ENCODE measurements around the gene COPS4.
A peak's percentile ranks its signal among the peaks of the same experiment; 100 is the strongest.
"Not testable (repeated sequence)": the region's sequence is repeated elsewhere in the genome, so short reads cannot be mapped to it uniquely, and the experiment has no call there.

Gene COPS4

DNA sequence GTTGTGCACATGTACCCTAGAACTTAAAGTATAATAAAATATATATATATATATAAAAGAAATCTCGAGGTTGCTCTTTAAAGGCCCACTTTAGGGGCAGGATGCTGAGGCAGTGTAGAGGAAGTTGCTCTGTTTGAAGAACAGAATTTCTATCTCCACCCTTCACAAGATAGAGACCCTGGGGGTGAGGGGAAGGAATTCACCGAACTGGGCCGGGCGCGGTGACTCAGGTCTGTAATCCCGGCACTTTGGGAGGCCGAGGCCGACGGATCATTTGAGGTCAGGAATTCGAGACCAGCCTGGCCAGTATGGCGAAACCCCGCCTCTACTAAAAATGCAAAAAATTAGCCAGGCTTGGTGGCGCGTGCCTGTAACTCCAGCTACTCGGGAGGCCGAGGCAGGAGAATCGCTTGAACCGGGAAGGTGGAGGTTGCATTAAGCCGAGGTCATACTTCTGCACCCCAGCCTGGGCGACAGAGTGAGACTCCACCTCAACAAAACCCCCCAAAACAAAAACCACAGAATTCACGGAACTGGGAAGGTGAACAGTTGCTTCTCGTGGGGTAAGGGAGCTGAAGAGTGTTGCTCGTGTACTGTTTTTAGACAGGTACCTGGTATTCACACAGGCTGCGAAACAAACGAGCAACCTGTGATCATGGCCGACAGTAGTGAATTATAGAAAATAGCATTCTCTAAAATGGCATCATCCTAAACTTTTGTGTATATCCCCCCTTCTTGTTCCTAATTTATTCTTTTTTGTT, 73.3 kb downstream of the COPS4 start:
- peak overlapping the region; percentile 76 for H3K4me3 ChIP-seq (replicated peaks; ENCODE audit: low read depth, low read length)

GRCh38 chr4:83109480-83110222, 74.7 kb downstream of the COPS4 start:
- H3K36me3 ChIP-seq (ENCODE audit: control insufficient read depth, insufficient read depth, low read length), result peaks cover 5% of the 10 kb centered on the region
- peak overlapping the region; percentile 76 for H3K4me3 ChIP-seq (replicated peaks; ENCODE audit: low read depth, low read length)
- TF ChIP-seq, protein P1, sequence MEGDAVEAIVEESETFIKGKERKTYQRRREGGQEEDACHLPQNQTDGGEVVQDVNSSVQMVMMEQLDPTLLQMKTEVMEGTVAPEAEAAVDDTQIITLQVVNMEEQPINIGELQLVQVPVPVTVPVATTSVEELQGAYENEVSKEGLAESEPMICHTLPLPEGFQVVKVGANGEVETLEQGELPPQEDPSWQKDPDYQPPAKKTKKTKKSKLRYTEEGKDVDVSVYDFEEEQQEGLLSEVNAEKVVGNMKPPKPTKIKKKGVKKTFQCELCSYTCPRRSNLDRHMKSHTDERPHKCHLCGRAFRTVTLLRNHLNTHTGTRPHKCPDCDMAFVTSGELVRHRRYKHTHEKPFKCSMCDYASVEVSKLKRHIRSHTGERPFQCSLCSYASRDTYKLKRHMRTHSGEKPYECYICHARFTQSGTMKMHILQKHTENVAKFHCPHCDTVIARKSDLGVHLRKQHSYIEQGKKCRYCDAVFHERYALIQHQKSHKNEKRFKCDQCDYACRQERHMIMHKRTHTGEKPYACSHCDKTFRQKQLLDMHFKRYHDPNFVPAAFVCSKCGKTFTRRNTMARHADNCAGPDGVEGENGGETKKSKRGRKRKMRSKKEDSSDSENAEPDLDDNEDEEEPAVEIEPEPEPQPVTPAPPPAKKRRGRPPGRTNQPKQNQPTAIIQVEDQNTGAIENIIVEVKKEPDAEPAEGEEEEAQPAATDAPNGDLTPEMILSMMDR (IDR thresholded peaks at IDR 0.05; ENCODE audit: insufficient read depth, low read length, poor library complexity, severe bottlenecking), result no peak
- H3K27me3 ChIP-seq (replicated peaks; ENCODE audit: control insufficient read depth, insufficient read depth, low read length), result no peaks in the 10 kb centered on the region
- DNase-seq (ENCODE audit: extremely low read depth, insufficient read length), result peak; percentile 74

More for the DNA sequence above, 73.3 kb downstream of the COPS4 start:
- DNase-seq (ENCODE audit: extremely low read depth, insufficient read length), result no peak
- H3K27me3 ChIP-seq (replicated peaks; ENCODE audit: control insufficient read depth, insufficient read depth, low read length), result no peaks in the 10 kb centered on the region
- TF ChIP-seq, protein P1 (IDR thresholded peaks at IDR 0.05; ENCODE audit: insufficient read depth, low read length, poor library complexity, severe bottlenecking), result no peak
- peaks cover 6% of the 10 kb centered on the region for H3K36me3 ChIP-seq (ENCODE audit: control insufficient read depth, insufficient read depth, low read length)

DNA sequence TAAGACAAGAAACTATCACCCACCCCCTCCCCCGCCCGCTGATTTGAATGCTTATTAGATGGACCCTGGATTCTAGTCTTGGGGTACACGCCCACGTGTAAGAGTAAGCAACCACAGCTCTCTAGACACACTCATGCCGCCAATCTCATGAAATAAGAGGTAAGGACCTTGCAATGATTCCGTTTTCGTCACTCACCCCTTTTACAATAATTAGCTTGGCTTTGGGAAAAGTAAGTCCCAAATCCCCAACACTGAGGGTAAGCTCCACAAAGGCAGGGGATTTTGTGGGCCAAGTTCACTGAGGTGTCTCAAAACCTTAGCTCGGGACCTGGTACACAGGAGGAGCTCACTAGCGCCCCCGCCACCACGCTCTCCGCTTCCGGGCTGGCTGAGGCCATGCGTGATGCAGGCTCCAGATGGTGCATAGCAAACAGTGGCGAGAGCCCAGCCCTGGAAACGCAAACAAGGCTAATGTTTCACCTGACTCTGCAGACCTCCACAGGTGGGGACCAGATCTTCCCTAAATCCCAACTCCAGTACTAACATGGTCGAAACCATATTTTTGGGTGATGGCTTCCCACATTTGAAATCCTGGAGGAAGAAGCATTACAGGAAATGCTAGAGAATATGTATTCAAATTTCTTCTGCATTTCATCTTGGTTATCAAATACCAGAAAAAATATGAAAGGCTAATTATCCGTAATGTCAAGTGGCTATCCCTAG, 75.4 kb downstream of the COPS4 start:
- H3K36me3 ChIP-seq (ENCODE audit: control insufficient read depth, insufficient read depth, low read length), result no peaks in the 10 kb centered on the region; the same call in none of the 2 replicates
- H3K27me3 ChIP-seq (replicated peaks; ENCODE audit: control insufficient read depth, insufficient read depth, low read length), result no peaks in the 10 kb centered on the region
- peak; percentile 90 for DNase-seq (ENCODE audit: extremely low read depth, insufficient read length)
- H3K4me3 ChIP-seq (replicated peaks; ENCODE audit: low read depth, low read length), result peak overlapping the region; percentile 76
- TF ChIP-seq, protein P1 (IDR thresholded peaks at IDR 0.05; ENCODE audit: insufficient read depth, low read length, poor library complexity, severe bottlenecking), result peak; percentile 93

DNA sequence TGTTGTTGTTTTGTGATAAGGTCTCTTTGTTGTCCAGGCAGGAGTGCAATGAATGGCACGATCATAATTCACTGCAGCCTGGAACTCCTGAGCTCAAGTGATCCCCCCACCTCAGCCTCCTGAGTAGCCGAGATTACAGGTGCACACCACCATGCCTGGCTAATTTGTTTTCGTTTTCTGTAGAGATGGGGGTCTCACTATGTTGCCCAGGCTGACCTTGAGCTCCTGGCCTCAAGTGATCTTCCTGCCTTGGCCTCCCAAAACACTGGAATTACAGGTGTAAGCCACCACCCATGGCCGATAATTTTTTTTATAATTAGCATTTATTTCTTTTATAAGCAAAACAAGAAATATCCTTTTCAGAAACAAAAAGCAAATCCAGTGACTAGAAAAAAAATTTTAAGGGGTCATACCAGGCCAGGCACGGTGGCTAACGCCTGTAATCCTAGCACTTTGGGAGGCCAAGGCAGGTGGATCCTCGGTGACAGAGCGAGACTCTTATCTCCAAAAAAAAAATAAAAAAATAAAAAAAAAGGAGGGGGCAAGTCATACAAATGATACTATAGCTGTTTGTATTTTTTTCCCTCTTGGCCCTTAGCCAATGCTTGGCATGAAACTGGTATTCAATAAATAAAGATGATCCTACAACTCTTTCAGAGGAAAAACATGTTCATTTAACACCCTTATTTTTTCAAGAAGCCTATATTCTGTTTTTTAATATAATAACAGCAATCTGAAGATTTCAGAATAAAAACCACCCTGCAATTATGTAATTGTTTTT, 76.2 kb downstream of the COPS4 start:
- Histone ChIP-seq H3K36me3 (ENCODE audit: control insufficient read depth, insufficient read depth, low read length) (no peaks in the 10 kb centered on the region; the same call in none of the 2 replicates), H3K4me3 (replicated peaks; ENCODE audit: low read depth, low read length) (peak overlapping the region; percentile 76), H3K27me3 (replicated peaks; ENCODE audit: control insufficient read depth, insufficient read depth, low read length) (no peaks in the 10 kb centered on the region)
- DNase-seq (ENCODE audit: extremely low read depth, insufficient read length), result no peak
- TF ChIP-seq, protein P1 (IDR thresholded peaks at IDR 0.05; ENCODE audit: insufficient read depth, low read length, poor library complexity, severe bottlenecking), result no peak

DNA sequence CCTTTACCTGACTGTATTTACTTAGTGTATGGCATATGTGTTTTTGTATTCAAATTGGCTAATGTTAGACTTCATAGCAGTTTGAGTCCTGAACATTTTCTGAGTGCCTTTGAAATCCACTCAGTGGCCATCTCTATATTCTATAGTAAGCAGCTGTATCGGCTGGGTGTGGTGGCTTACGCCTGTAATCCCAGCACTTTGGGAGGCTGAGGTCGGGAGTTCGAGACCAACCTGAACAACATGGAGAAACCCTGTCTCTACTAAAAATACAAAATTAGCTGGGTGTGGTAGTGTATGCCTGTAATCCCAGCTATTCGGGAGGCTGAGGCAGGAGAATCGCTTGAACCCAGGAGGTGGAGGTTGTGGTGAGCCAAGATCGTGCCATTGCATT, 76.8 kb downstream of the COPS4 start:
- peak overlapping the region; percentile 53 for H3K4me3 ChIP-seq (replicated peaks; ENCODE audit: low read depth, low read length)
- DNase-seq (ENCODE audit: extremely low read depth, insufficient read length); H3K36me3 ChIP-seq (ENCODE audit: control insufficient read depth, insufficient read depth, low read length); H3K27me3 ChIP-seq (replicated peaks; ENCODE audit: control insufficient read depth, insufficient read depth, low read length): not testable (repeated sequence)

Measured in GM06990 (cell line).